ENCODE data around the gene PPP1R12B. TPM values are rescaled to one million over a fixed set of nuclear protein-coding genes. Genes with fewer than 3 reads are reported as not detected.

The PPP1R12B gene
- total and polyA plus RNA-seq, 2 experiments from 2014 or later, result 13.2 to 13.8 TPM

DNA sequence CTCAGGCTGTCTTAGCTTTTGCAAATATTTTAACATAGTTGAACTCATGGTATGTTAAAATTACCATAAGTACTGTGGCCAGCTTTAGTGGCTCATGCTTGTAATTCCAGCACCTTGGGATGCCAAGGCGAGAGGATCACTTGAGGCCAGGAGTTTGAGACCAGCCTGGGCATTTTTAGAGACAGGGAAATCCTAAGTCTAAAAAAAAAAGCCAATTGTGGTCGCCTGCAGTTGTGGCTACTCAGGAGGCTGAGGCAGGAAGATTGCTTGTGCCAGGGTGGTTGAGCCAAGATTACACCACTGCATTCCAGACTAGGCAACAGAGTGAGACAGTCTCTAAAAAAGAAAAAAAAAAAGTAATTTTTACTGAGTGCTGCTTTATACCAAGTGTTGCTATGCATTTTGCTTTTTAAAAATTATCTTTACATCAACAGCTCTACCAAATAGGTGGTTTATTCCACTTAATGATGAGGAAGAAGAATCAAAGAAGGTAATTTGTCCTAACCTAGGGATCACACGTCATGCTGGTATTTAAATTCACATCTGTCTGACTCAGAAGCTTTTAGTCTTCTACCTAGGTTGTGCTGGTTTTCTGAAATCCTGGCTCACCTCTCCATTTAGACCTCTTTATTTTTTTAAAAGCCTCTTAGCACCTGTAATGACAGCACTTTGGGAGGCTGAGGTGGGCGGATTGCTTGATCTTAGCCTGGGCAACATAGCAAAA is 16.8 kb downstream of the PPP1R12B start:
- Histone ChIP-seq H3K27me3 (ENCODE audit: insufficient read depth) (no peaks in the 10 kb centered on the region), H4K20me1 (replicated peaks; ENCODE audit: insufficient read depth) (no peaks in the 10 kb centered on the region), H3K4me1 (ENCODE audit: insufficient read depth) (peaks cover 33% of the 10 kb centered on the region), H3K9me2 (ENCODE audit: insufficient read depth) (no peaks in the 10 kb centered on the region), H3K4me3 (no peak overlapping the region), H3F3A (replicated peaks; ENCODE audit: low read depth) (no peaks in the 10 kb centered on the region), H2AFZ (no peak overlapping the region), H3K4me2 (no peak overlapping the region), H3K79me2 (replicated peaks; ENCODE audit: insufficient read depth) (peaks cover 41% of the 10 kb centered on the region), H3K27ac (ENCODE audit: low read depth) (peak overlapping the region; percentile 8), H3K36me3 (ENCODE audit: insufficient read depth) (no peaks in the 10 kb centered on the region)
- Mint-ChIP-seq H3K4me1 (peaks cover 37% of the 10 kb centered on the region), H3K27ac (peak overlapping the region; percentile 81), H3K4me3 (no peak overlapping the region), H3K9me3 (peaks cover 5% of the 10 kb centered on the region; the same call in 2 of the 3 replicates), H3K36me3 (ENCODE audit: low read depth) (peaks cover 9% of the 10 kb centered on the region; the same call in 2 of the 3 replicates), H3K27me3 (ENCODE audit: insufficient read depth, low read depth, poor library complexity) (peaks cover 8% of the 10 kb centered on the region)
- peak; percentile 46 for DNase-seq (ENCODE audit: low spot score)
- TF ChIP-seq, protein P1, sequence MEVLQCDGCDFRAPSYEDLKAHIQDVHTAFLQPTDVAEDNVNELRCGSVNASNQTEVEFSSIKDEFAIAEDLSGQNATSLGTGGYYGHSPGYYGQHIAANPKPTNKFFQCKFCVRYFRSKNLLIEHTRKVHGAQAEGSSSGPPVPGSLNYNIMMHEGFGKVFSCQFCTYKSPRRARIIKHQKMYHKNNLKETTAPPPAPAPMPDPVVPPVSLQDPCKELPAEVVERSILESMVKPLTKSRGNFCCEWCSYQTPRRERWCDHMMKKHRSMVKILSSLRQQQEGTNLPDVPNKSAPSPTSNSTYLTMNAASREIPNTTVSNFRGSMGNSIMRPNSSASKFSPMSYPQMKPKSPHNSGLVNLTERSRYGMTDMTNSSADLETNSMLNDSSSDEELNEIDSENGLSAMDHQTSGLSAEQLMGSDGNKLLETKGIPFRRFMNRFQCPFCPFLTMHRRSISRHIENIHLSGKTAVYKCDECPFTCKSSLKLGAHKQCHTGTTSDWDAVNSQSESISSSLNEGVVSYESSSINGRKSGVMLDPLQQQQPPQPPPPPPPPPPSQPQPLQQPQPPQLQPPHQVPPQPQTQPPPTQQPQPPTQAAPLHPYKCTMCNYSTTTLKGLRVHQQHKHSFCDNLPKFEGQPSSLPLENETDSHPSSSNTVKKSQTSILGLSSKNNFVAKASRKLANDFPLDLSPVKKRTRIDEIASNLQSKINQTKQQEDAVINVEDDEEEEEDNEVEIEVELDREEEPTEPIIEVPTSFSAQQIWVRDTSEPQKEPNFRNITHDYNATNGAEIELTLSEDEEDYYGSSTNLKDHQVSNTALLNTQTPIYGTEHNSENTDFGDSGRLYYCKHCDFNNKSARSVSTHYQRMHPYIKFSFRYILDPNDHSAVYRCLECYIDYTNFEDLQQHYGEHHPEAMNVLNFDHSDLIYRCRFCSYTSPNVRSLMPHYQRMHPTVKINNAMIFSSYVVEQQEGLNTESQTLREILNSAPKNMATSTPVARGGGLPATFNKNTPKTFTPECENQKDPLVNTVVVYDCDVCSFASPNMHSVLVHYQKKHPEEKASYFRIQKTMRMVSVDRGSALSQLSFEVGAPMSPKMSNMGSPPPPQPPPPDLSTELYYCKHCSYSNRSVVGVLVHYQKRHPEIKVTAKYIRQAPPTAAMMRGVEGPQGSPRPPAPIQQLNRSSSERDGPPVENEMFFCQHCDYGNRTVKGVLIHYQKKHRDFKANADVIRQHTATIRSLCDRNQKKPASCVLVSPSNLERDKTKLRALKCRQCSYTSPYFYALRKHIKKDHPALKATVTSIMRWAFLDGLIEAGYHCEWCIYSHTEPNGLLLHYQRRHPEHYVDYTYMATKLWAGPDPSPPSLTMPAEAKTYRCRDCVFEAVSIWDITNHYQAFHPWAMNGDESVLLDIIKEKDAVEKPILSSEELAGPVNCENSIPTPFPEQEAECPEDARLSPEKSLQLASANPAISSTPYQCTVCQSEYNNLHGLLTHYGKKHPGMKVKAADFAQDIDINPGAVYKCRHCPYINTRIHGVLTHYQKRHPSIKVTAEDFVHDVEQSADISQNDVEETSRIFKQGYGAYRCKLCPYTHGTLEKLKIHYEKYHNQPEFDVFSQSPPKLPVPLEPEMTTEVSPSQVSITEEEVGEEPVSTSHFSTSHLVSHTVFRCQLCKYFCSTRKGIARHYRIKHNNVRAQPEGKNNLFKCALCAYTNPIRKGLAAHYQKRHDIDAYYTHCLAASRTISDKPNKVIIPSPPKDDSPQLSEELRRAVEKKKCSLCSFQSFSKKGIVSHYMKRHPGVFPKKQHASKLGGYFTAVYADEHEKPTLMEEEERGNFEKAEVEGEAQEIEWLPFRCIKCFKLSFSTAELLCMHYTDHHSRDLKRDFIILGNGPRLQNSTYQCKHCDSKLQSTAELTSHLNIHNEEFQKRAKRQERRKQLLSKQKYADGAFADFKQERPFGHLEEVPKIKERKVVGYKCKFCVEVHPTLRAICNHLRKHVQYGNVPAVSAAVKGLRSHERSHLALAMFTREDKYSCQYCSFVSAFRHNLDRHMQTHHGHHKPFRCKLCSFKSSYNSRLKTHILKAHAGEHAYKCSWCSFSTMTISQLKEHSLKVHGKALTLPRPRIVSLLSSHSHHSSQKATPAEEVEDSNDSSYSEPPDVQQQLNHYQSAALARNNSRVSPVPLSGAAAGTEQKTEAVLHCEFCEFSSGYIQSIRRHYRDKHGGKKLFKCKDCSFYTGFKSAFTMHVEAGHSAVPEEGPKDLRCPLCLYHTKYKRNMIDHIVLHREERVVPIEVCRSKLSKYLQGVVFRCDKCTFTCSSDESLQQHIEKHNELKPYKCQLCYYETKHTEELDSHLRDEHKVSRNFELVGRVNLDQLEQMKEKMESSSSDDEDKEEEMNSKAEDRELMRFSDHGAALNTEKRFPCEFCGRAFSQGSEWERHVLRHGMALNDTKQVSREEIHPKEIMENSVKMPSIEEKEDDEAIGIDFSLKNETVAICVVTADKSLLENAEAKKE (CRISPR knock-in tag; IDR thresholded peaks at IDR 0.05), result no peak
- no peak for TF ChIP-seq POLR2AphosphoS5 (IDR thresholded peaks at IDR 0.05; ENCODE audit: low read depth)
- no peak for TF ChIP-seq EZH2phosphoT487 (IDR thresholded peaks at IDR 0.05; ENCODE audit: unreplicated experiment)
- no peak for TF ChIP-seq STAT1 (IDR thresholded peaks at IDR 0.05; ENCODE audit: unreplicated experiment)
- TF ChIP-seq NANOG (IDR thresholded peaks at IDR 0.05; ENCODE audit: borderline replicate concordance), result no peak
- no peak for TF ChIP-seq ZNF114 (CRISPR knock-in tag; IDR thresholded peaks at IDR 0.05)
- TF ChIP-seq, protein P2, sequence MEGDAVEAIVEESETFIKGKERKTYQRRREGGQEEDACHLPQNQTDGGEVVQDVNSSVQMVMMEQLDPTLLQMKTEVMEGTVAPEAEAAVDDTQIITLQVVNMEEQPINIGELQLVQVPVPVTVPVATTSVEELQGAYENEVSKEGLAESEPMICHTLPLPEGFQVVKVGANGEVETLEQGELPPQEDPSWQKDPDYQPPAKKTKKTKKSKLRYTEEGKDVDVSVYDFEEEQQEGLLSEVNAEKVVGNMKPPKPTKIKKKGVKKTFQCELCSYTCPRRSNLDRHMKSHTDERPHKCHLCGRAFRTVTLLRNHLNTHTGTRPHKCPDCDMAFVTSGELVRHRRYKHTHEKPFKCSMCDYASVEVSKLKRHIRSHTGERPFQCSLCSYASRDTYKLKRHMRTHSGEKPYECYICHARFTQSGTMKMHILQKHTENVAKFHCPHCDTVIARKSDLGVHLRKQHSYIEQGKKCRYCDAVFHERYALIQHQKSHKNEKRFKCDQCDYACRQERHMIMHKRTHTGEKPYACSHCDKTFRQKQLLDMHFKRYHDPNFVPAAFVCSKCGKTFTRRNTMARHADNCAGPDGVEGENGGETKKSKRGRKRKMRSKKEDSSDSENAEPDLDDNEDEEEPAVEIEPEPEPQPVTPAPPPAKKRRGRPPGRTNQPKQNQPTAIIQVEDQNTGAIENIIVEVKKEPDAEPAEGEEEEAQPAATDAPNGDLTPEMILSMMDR (conservative IDR thresholded peaks at IDR 0.05; ENCODE audit: low read depth in 2 of 2), result no peak
- no peak for TF ChIP-seq JUNB (IDR thresholded peaks at IDR 0.05; ENCODE audit: unreplicated experiment)
- no peak for TF ChIP-seq ZNF331 (CRISPR knock-in tag; IDR thresholded peaks at IDR 0.05; ENCODE audit: low read depth)
- TF ChIP-seq, protein P3, sequence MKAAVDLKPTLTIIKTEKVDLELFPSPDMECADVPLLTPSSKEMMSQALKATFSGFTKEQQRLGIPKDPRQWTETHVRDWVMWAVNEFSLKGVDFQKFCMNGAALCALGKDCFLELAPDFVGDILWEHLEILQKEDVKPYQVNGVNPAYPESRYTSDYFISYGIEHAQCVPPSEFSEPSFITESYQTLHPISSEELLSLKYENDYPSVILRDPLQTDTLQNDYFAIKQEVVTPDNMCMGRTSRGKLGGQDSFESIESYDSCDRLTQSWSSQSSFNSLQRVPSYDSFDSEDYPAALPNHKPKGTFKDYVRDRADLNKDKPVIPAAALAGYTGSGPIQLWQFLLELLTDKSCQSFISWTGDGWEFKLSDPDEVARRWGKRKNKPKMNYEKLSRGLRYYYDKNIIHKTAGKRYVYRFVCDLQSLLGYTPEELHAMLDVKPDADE (IDR thresholded peaks at IDR 0.05), result no peak
- TF ChIP-seq EZH2 (IDR thresholded peaks at IDR 0.05; ENCODE audit: low read depth, unreplicated experiment), result no peak
- no peak for TF ChIP-seq CREB1 (CRISPR knock-in tag; IDR thresholded peaks at IDR 0.05; ENCODE audit: low read depth)
- TF ChIP-seq, protein P4, sequence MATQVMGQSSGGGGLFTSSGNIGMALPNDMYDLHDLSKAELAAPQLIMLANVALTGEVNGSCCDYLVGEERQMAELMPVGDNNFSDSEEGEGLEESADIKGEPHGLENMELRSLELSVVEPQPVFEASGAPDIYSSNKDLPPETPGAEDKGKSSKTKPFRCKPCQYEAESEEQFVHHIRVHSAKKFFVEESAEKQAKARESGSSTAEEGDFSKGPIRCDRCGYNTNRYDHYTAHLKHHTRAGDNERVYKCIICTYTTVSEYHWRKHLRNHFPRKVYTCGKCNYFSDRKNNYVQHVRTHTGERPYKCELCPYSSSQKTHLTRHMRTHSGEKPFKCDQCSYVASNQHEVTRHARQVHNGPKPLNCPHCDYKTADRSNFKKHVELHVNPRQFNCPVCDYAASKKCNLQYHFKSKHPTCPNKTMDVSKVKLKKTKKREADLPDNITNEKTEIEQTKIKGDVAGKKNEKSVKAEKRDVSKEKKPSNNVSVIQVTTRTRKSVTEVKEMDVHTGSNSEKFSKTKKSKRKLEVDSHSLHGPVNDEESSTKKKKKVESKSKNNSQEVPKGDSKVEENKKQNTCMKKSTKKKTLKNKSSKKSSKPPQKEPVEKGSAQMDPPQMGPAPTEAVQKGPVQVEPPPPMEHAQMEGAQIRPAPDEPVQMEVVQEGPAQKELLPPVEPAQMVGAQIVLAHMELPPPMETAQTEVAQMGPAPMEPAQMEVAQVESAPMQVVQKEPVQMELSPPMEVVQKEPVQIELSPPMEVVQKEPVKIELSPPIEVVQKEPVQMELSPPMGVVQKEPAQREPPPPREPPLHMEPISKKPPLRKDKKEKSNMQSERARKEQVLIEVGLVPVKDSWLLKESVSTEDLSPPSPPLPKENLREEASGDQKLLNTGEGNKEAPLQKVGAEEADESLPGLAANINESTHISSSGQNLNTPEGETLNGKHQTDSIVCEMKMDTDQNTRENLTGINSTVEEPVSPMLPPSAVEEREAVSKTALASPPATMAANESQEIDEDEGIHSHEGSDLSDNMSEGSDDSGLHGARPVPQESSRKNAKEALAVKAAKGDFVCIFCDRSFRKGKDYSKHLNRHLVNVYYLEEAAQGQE (IDR thresholded peaks at IDR 0.05; ENCODE audit: unreplicated experiment), result no peak
- peak; percentile 12; the same call in 2 of the 3 replicates for ATAC-seq
